ENCODE results near the gene ZBTB20. TPM values are rescaled to one million over a fixed set of nuclear protein-coding genes. Genes with fewer than 3 reads are reported as not detected.

ZBTB20 gene
- total RNA-seq, 1 donor = 32.9 TPM

DNA sequence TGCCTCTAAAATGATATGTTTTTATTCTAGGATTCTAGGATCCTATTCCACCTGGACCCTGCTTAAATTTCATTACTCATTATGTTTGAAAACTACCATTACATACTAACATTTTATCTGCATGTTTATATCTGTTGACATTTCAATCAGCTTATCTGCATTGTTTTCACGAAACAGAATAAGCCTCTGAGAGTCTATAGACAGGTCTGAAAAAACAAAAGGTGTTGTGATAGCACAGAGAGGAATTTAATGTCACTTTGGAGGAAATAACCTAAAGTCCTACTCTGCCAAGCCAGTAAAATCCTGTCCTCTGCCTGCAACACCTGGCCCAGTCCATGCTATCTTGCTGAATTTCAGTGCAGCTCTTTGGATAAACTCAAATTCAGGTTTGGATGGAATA is 315.2 kb downstream of the ZBTB20 start:
- TF ChIP-seq, protein P1, sequence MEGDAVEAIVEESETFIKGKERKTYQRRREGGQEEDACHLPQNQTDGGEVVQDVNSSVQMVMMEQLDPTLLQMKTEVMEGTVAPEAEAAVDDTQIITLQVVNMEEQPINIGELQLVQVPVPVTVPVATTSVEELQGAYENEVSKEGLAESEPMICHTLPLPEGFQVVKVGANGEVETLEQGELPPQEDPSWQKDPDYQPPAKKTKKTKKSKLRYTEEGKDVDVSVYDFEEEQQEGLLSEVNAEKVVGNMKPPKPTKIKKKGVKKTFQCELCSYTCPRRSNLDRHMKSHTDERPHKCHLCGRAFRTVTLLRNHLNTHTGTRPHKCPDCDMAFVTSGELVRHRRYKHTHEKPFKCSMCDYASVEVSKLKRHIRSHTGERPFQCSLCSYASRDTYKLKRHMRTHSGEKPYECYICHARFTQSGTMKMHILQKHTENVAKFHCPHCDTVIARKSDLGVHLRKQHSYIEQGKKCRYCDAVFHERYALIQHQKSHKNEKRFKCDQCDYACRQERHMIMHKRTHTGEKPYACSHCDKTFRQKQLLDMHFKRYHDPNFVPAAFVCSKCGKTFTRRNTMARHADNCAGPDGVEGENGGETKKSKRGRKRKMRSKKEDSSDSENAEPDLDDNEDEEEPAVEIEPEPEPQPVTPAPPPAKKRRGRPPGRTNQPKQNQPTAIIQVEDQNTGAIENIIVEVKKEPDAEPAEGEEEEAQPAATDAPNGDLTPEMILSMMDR (IDR thresholded peaks at IDR 0.05; ENCODE audit: extremely low read depth, low read depth, low read length) = no peak
- no peaks in the 10 kb centered on the region for H3K36me3 ChIP-seq (ENCODE audit: insufficient read depth, low read length)
- no peak overlapping the region for H3K27ac ChIP-seq (ENCODE audit: low read depth, low read length)
- H4K20me1 ChIP-seq (ENCODE audit: insufficient read depth, low read length) = no peaks in the 10 kb centered on the region
- H3K9me3 ChIP-seq (ENCODE audit: low read depth, low read length) = no peaks in the 10 kb centered on the region
- H3K4me2 ChIP-seq (ENCODE audit: insufficient read depth, low read length) = no peak overlapping the region
- H3K4me3 ChIP-seq (ENCODE audit: insufficient read depth, low read length) = no peak overlapping the region
- H3K79me2 ChIP-seq (ENCODE audit: insufficient read depth, low read length) = no peaks in the 10 kb centered on the region
- H3K4me1 ChIP-seq (ENCODE audit: insufficient read depth, low read length) = no peaks in the 10 kb centered on the region
- H3K27me3 ChIP-seq (ENCODE audit: insufficient read depth, low read length) = no peaks in the 10 kb centered on the region
- no peak overlapping the region for H2AFZ ChIP-seq (ENCODE audit: low read length)
- DNase-seq (ENCODE audit: insufficient read length, low spot score, missing footprints) = no peak

DNA sequence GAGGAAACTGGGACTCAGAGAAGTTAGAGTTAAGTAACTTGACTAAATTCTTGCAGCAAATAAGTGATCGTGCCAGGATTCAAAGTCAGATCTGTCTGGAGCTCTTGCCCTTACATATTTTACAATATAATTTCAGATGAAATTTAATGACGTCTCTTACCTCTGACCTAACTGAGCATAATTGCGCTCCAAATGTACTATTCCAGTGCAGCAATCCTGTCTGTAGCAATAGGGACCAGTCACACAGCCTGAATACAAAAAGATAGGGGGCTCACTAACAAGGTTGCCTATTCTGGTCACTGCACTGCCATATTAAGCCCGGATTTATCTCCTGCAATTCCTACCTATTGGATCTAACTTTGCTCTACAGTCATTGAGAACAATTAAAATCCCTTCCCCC is 316.4 kb downstream of the ZBTB20 start:
- no peak overlapping the region for H3K4me2 ChIP-seq (ENCODE audit: insufficient read depth, low read length)
- H3K79me2 ChIP-seq (ENCODE audit: insufficient read depth, low read length) = no peaks in the 10 kb centered on the region
- no peaks in the 10 kb centered on the region for H3K4me1 ChIP-seq (ENCODE audit: insufficient read depth, low read length)
- no peaks in the 10 kb centered on the region for H3K36me3 ChIP-seq (ENCODE audit: insufficient read depth, low read length)
- H3K27ac ChIP-seq (ENCODE audit: low read depth, low read length) = no peak overlapping the region
- TF ChIP-seq, protein P1 (IDR thresholded peaks at IDR 0.05; ENCODE audit: extremely low read depth, low read depth, low read length) = no peak
- no peaks in the 10 kb centered on the region for H3K9me3 ChIP-seq (ENCODE audit: low read depth, low read length)
- H3K4me3 ChIP-seq (ENCODE audit: insufficient read depth, low read length) = no peak overlapping the region
- no peak for DNase-seq (ENCODE audit: insufficient read length, low spot score, missing footprints)
- H4K20me1 ChIP-seq (ENCODE audit: insufficient read depth, low read length) = no peaks in the 10 kb centered on the region
- no peaks in the 10 kb centered on the region for H3K27me3 ChIP-seq (ENCODE audit: insufficient read depth, low read length)
- H2AFZ ChIP-seq (ENCODE audit: low read length) = no peak overlapping the region

DNA sequence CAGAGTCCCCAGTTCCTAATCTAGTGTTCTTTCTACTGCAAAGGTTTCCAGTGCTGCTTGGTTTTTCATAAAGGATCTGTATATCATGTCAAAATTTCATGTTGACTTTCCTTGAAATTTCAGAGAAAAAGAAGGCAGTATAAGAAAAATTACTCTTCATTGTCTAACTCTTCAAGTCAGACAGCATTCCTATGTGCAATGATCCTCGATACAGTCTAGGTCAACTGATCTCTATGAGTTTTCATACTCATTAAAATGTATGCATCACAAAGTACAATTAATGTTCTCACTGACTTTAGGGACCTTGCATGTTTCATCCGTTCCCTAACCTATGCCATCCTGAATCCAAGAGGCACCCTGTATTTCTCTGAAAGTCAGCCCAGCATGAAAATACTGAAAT is 317.3 kb downstream of the ZBTB20 start:
- no peaks in the 10 kb centered on the region for H3K27me3 ChIP-seq (ENCODE audit: insufficient read depth, low read length)
- no peaks in the 10 kb centered on the region for H3K79me2 ChIP-seq (ENCODE audit: insufficient read depth, low read length)
- no peak overlapping the region for H3K4me3 ChIP-seq (ENCODE audit: insufficient read depth, low read length)
- no peak overlapping the region for H3K27ac ChIP-seq (ENCODE audit: low read depth, low read length)
- no peaks in the 10 kb centered on the region for H3K4me1 ChIP-seq (ENCODE audit: insufficient read depth, low read length)
- H3K36me3 ChIP-seq (ENCODE audit: insufficient read depth, low read length) = no peaks in the 10 kb centered on the region
- no peaks in the 10 kb centered on the region for H3K9me3 ChIP-seq (ENCODE audit: low read depth, low read length)
- no peak for DNase-seq (ENCODE audit: insufficient read length, low spot score, missing footprints)
- TF ChIP-seq, protein P1 (IDR thresholded peaks at IDR 0.05; ENCODE audit: extremely low read depth, low read depth, low read length) = no peak
- no peaks in the 10 kb centered on the region for H4K20me1 ChIP-seq (ENCODE audit: insufficient read depth, low read length)
- H3K4me2 ChIP-seq (ENCODE audit: insufficient read depth, low read length) = no peak overlapping the region
- H2AFZ ChIP-seq (ENCODE audit: low read length) = no peak overlapping the region

DNA sequence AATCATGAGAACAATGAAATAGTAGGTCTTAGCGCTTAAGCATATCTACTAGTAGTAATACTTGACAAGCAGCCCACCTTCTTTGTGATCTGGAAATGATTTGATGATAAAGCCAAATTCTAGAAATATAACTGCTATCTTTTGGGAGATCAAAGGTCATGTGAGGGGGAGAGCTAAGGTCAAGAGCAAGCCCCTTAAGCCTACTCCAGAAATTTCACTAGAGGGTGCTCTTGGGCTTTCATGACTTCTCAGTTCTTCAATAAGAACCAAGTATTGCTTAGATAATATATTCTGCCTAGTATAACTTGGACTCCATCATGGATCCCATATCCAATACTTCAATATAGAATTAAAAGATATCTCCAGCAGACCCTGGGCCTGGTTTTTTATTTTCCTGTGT is 319.6 kb downstream of the ZBTB20 start:
- no peaks in the 10 kb centered on the region for H3K9me3 ChIP-seq (ENCODE audit: low read depth, low read length)
- no peak overlapping the region for H2AFZ ChIP-seq (ENCODE audit: low read length)

More for the DNA sequence above, 319.6 kb downstream of the ZBTB20 start:
- H3K27me3 ChIP-seq (ENCODE audit: insufficient read depth, low read length) = no peaks in the 10 kb centered on the region
- H3K4me3 ChIP-seq (ENCODE audit: insufficient read depth, low read length) = no peak overlapping the region
- no peak overlapping the region for H3K27ac ChIP-seq (ENCODE audit: low read depth, low read length)
- TF ChIP-seq, protein P1 (IDR thresholded peaks at IDR 0.05; ENCODE audit: extremely low read depth, low read depth, low read length) = peak; percentile 72
- H3K4me2 ChIP-seq (ENCODE audit: insufficient read depth, low read length) = no peak overlapping the region
- H4K20me1 ChIP-seq (ENCODE audit: insufficient read depth, low read length) = no peaks in the 10 kb centered on the region
- H3K4me1 ChIP-seq (ENCODE audit: insufficient read depth, low read length) = no peaks in the 10 kb centered on the region
- H3K36me3 ChIP-seq (ENCODE audit: insufficient read depth, low read length) = no peaks in the 10 kb centered on the region
- no peak for DNase-seq (ENCODE audit: insufficient read length, low spot score, missing footprints)
- no peaks in the 10 kb centered on the region for H3K79me2 ChIP-seq (ENCODE audit: insufficient read depth, low read length)
